GM19023 (cell line): ENCODE results near the gene UBAP2.

Experiments
- ATAC-seq: cut with Tn5 transposase; IDR thresholded peaks from one replicate; pipeline ENCODE4 v1.9.1; 2021; ENCODE audit warnings: mild to moderate bottlenecking, moderate library complexity; ENCODE audit not compliant: unreplicated experiment

Gene UBAP2

DNA sequence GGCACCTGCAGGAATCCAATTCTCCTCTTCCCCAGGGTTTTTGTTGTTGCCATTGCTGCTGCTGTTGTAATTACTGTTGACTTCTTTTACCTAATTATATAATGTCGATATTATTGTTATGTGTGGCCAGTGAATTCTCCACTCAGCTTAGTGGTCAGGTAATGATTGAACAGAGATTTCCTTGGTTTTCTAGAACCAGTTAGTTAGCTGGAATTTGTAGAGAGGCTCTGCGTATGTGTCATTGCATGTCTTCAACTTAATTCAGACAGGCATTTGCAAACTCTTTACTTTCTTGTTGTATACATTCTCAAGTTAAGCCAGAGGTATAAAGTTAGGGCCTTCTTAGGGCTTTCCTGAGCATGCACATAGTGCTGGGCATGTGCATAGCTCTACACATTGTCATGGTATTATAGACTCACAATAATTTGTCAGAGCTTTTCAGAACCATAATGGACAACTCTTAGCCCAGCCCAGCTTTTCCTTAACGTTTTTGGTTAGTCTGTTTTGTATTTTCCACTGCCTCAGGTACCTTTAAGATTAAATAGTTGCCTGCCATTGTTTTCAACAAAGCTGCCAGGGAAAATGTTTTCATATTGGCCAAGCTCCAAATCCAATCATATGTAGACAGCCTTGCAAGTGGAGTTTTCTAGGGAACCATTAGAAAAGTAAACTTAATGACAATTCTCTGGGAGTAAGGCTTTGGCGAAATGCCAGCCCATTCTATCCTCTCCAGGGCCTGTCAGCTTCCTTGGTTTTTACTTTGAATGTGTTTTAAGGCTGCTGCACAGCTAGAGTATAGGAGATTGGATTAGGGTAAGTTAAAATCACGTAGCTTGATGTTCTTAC, 163.6 kb downstream of the UBAP2 start:
- ATAC-seq: no peak

DNA sequence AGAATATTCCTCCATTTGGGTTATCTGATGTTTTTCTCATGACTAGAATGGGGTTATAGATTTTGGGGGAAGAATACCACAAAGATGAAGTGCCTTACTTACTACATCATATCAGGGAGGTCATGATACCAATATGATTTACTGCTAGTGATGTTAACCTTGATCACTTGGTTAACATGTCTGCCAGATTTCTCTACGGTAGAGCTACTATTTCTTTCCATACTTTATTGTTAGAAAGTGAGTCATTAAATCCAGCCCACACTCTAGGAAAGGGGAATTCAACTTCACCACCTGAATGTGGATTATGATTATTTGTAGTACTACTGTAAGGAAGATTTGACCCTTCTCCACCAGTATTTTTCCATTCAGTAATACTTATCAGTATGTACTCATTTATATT, 167.1 kb downstream of the UBAP2 start:
- ATAC-seq: no peak

DNA sequence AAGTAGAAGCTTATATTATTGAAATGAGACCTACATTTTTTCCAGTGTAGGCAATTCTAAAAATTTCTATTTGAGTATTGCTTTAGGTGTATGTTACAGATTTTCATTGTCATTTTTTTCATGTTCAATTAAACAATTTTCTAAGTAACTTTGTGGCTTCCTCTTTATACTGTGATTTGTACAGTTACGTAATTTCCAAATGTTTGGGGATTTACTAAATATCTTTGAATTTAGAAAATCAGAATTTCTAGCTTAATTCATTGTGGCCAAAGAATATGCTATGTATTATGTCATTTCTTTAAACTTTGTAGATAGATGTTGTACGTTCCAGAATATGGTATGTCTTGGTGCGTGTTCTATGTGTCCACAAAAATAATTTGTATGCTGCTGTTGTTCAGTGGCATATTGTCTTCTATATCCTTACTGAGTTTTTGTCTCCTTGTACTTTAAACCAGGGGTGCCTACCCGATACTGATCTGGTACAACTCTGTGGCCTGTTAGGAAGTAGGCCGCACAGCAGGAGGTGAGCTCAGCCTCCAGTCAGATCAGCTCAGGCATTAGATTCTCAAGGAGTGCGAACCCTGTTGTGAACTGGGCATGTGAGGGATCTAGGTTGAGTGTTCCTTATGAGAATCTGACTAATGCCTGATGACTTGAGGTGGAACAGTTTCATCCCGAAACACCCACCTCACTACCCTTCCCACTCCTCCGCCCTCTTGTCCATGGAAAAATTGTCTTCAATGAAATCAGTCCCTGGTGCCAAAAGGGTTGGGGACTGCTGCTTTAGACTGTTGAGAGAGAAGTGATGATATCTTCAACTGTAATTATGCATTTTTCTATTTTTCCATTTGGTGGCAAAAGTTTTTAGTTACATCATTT, 168.2 kb downstream of the UBAP2 start:
- no peak for ATAC-seq

GRCh38 chr9:33878691-33879366, 169.9 kb downstream of the UBAP2 start:
- no peak for ATAC-seq

GRCh38 chr9:33877727-33878489, 170.8 kb downstream of the UBAP2 start:
- ATAC-seq: no peak
